HUES48 (cell line): ENCODE measurements around the gene ZBTB20.
"Not testable (repeated sequence)": the region's sequence is repeated elsewhere in the genome, so short reads cannot be mapped to it uniquely, and the experiment has no call there.

Experiments
- H3K27ac ChIP-seq: one replicate; pipeline ENCODE4 v1.7.0; 2013; ENCODE audit warnings: low read depth, low read length, inconsistent platforms
- H3K27me3 ChIP-seq: 2 replicates; pipeline ENCODE4 v1.6.1; 2013; ENCODE audit warnings: mild to moderate bottlenecking, low read length; ENCODE audit not compliant: control insufficient read depth, insufficient read depth
- H3K36me3 ChIP-seq: 2 replicates; pipeline ENCODE4 v1.6.1; 2013; ENCODE audit warnings: low read length; ENCODE audit not compliant: control insufficient read depth, insufficient read depth
- H3K4me1 ChIP-seq: 2 replicates; pipeline ENCODE4 v1.6.1; 2013; ENCODE audit warnings: mild to moderate bottlenecking, low read length; ENCODE audit not compliant: control insufficient read depth, insufficient read depth
- H3K4me3 ChIP-seq: 2 replicates; pipeline ENCODE4 v1.5.1; 2013; ENCODE audit warnings: mild to moderate bottlenecking, low read depth, low read length
- H3K9ac ChIP-seq: 2 replicates; pipeline ENCODE4 v1.6.1; 2013; ENCODE audit warnings: mild to moderate bottlenecking, low read depth, low read length, moderate library complexity
- H3K9me3 ChIP-seq: 2 replicates; pipeline ENCODE4 v1.6.1; 2013; ENCODE audit warnings: low read length; ENCODE audit not compliant: control insufficient read depth, insufficient read depth

The ZBTB20 gene

DNA sequence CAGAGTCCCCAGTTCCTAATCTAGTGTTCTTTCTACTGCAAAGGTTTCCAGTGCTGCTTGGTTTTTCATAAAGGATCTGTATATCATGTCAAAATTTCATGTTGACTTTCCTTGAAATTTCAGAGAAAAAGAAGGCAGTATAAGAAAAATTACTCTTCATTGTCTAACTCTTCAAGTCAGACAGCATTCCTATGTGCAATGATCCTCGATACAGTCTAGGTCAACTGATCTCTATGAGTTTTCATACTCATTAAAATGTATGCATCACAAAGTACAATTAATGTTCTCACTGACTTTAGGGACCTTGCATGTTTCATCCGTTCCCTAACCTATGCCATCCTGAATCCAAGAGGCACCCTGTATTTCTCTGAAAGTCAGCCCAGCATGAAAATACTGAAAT is 317.3 kb downstream of the ZBTB20 start:
- no peaks in the 10 kb centered on the region for H3K27me3 ChIP-seq
- H3K4me3 ChIP-seq, result no peak overlapping the region
- no peak overlapping the region for H3K27ac ChIP-seq
- no peak overlapping the region for H3K9ac ChIP-seq
- no peaks in the 10 kb centered on the region for H3K36me3 ChIP-seq
- H3K4me1 ChIP-seq, result no peaks in the 10 kb centered on the region
- no peaks in the 10 kb centered on the region for H3K9me3 ChIP-seq

DNA sequence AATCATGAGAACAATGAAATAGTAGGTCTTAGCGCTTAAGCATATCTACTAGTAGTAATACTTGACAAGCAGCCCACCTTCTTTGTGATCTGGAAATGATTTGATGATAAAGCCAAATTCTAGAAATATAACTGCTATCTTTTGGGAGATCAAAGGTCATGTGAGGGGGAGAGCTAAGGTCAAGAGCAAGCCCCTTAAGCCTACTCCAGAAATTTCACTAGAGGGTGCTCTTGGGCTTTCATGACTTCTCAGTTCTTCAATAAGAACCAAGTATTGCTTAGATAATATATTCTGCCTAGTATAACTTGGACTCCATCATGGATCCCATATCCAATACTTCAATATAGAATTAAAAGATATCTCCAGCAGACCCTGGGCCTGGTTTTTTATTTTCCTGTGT is 319.6 kb downstream of the ZBTB20 start:
- H3K9me3 ChIP-seq, result no peaks in the 10 kb centered on the region
- no peak overlapping the region for H3K27ac ChIP-seq

DNA sequence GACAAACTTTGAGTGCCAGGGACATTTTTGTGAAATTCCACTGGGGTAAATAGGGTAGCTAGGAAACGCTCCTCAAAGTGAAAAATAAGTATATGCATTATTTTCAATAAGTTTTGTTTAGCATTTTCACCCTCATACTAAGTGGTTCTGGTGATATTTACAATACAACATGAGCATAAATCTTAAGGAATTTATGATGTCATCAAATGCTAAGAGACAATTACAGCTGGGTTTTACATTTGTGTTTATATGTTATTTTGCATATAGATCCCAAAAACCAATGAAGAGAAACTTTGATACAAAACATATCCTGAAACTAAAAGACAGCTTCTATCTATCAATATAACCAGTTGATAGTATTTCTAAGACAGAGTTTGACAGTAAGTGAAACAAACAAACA is 323.1 kb downstream of the ZBTB20 start:
- no peaks in the 10 kb centered on the region for H3K9me3 ChIP-seq
- H3K4me1 ChIP-seq, result no peaks in the 10 kb centered on the region
- H3K27me3 ChIP-seq, result no peaks in the 10 kb centered on the region
- no peak overlapping the region for H3K27ac ChIP-seq
- no peak overlapping the region for H3K4me3 ChIP-seq
- no peak overlapping the region for H3K9ac ChIP-seq
- no peaks in the 10 kb centered on the region for H3K36me3 ChIP-seq

More for the DNA sequence above, 319.6 kb downstream of the ZBTB20 start:
- Histone ChIP-seq H3K4me1 (no peaks in the 10 kb centered on the region), H3K27me3 (no peaks in the 10 kb centered on the region), H3K36me3 (no peaks in the 10 kb centered on the region), H3K4me3 (no peak overlapping the region), H3K9ac (no peak overlapping the region)

DNA sequence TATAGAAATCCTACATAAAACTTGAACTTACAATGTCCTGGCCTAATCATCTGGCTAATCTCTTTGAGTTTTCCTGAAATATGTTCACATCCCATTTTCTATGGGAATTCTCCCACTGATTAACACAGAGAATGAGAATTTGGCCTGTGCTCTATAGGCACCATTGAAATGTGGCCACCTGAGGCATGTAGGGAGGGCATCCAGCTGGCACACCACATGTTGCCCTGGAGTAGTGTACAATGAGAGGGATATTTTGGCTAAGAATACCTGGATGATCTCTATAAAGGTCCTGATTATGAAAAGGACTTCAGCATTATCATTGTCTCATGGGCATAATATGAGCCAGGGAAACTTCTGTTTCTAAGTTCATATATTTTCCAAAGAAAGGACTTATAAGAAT is 324.0 kb downstream of the ZBTB20 start:
- no peaks in the 10 kb centered on the region for H3K36me3 ChIP-seq
- H3K27ac ChIP-seq, result no peak overlapping the region
- H3K4me3 ChIP-seq, result no peak overlapping the region
- no peaks in the 10 kb centered on the region for H3K9me3 ChIP-seq
- H3K4me1 ChIP-seq, result no peaks in the 10 kb centered on the region
- no peak overlapping the region for H3K9ac ChIP-seq
- H3K27me3 ChIP-seq, result no peaks in the 10 kb centered on the region

DNA sequence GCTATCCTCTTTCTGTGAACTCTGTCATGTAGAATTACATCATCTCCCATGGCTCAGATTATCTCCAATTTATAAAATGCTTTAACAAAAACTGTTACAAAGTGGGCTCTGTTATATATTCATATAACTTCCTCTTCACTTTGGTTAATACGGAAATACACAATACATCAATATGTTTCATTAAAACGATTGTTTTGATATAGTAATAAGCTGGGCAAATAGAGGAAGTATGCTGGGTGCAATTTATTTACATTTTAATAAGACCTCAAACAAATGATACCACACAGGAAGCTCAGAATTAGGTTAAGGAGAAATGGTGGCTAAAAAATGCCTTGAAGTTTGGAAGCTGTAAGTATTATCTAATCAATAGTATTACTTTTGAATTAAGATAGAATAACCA is 331.0 kb downstream of the ZBTB20 start:
- H3K4me3 ChIP-seq, result no peak overlapping the region
- H3K9me3 ChIP-seq, result no peaks in the 10 kb centered on the region
- H3K27ac ChIP-seq, result no peak overlapping the region
- no peaks in the 10 kb centered on the region for H3K36me3 ChIP-seq
- no peaks in the 10 kb centered on the region for H3K4me1 ChIP-seq
- H3K27me3 ChIP-seq, result no peaks in the 10 kb centered on the region
- no peak overlapping the region for H3K9ac ChIP-seq

DNA sequence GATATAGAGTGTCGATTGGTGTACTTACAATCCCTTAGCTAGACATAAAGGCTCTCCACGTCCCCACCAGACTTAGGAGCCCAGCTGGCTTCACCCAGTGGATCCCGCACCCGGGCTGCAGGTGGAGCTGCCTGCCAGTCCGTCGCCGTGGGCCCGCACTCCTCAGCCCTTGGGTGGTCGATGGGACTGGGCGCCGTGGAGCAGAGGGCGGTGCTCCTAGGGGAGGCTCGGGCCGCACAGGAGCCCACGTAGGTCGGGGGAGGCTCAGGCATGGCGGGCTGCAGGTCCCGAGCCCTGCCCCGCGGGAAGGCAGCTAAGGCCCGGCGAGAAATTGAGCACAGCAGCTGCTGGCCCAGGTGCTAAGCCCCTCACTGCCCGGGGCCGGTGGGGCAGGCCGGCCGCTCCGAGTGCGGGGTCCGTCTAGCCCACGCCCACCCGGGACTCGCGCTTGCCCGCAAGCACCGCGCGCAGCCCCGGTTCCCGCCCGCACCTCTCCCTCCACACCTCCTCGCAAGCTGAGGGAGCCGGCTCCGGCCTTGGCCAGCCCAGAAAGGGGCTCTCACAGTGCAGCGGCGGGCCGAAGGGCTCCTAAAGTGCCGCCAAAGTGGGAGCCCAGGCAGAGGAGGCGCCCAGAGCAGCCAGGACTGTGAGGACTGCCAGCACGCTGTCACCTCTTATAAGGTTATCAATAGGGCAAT is 334.4 kb downstream of the ZBTB20 start:
- not testable (repeated sequence) for H3K4me1 ChIP-seq, H3K4me3 ChIP-seq, H3K27me3 ChIP-seq, H3K9ac ChIP-seq, H3K27ac ChIP-seq, H3K36me3 ChIP-seq, H3K9me3 ChIP-seq

DNA sequence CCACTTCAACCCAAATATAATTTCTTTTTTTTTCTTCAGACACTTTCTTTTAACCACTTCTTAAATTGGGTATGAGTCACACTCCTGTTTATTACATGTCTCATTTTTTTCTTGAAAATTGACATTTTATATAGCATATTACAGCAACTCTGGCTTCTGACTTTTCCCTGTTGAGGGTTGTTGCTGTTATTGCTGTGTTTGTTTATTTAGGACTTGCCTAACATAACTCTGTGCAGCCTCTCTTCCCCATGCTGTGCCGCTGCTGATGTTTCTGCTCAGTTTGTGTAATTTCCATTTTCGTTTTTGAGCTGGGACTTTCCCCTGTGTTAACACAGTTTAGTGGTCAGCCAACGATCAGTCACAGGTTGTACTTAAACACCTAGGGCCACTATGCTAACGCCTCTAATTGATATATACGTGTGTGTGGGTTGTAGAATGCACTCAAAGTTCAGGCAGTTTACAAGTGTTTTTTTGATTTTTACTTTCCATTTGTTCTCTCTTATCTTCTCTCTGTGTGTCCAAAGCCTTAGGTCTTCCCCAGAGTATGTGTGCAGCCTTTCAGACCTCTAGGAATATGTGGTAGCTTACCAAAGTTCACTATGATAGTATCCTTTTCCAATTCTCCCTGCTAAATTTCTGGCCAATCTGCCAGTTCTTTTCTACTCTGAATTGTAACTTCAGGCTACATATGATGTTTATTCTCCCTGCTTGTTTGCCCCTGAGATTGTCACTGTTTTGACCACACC is 337.2 kb downstream of the ZBTB20 start:
- no peaks in the 10 kb centered on the region for H3K9me3 ChIP-seq
- H3K9ac ChIP-seq, result no peak overlapping the region
- no peaks in the 10 kb centered on the region for H3K36me3 ChIP-seq
- no peak overlapping the region for H3K27ac ChIP-seq
- H3K4me1 ChIP-seq, result no peaks in the 10 kb centered on the region
- H3K4me3 ChIP-seq, result no peak overlapping the region
- no peaks in the 10 kb centered on the region for H3K27me3 ChIP-seq

DNA sequence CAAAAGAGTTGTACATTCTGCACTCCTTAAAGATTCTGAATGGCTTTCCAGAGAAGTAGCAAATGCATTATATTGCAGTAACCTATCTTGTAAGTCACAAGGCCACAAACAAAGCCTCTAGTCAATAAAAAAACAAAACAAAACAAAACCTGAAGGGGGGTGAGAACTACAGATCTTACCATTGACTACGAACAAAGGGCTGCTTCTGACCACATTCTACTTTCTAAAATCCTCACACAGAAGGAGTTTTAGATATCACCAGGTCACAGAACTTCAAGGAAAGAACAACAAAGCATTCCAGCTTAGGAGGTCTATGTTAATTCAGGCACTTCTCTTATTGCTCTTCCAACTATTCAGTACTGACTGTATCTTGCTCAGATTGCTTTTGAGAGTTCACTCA is 343.0 kb downstream of the ZBTB20 start:
- Histone ChIP-seq H3K9ac (no peak overlapping the region), H3K4me1 (peaks cover 9% of the 10 kb centered on the region; the same call in 1 of the 2 replicates), H3K4me3 (no peak overlapping the region), H3K27ac (peak overlapping the region; percentile 49), H3K9me3 (no peaks in the 10 kb centered on the region), H3K36me3 (no peaks in the 10 kb centered on the region), H3K27me3 (no peaks in the 10 kb centered on the region)

DNA sequence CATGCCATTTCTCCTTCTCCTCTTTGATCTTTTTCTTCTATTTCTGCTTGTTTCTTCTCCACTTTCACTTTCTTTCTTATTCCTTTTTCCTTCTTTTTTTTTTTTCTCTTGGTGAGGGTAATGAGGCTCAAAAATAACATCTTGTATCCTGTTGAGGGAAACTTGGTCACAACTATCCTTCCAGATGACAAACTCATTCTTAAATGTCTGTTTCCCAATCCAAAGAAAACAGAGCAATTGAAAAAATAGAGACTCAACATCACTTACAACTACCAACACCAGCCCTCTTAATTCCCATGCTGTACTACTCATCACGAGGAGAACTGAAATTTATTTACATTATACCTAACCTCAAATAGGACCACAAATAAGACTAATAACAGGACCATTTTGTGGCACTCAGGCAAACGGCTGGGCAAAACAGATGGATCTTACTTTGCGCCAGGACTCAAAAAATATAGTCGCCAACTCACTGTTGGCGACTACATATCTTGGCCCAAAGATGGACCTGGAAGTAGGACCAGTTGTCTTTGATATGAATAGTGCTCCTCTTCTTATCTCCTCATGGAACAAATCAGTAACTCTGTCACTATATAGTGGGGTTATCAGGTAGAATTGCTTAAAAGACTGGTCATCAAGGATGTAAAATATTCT is 343.9 kb downstream of the ZBTB20 start:
- no peak overlapping the region for H3K9ac ChIP-seq
- H3K4me1 ChIP-seq, result peaks cover 9% of the 10 kb centered on the region; the same call in 1 of the 2 replicates
- H3K9me3 ChIP-seq, result no peaks in the 10 kb centered on the region
- no peak overlapping the region for H3K4me3 ChIP-seq
- H3K27me3 ChIP-seq, result no peaks in the 10 kb centered on the region
- H3K36me3 ChIP-seq, result no peaks in the 10 kb centered on the region
- H3K27ac ChIP-seq, result no peak overlapping the region

DNA sequence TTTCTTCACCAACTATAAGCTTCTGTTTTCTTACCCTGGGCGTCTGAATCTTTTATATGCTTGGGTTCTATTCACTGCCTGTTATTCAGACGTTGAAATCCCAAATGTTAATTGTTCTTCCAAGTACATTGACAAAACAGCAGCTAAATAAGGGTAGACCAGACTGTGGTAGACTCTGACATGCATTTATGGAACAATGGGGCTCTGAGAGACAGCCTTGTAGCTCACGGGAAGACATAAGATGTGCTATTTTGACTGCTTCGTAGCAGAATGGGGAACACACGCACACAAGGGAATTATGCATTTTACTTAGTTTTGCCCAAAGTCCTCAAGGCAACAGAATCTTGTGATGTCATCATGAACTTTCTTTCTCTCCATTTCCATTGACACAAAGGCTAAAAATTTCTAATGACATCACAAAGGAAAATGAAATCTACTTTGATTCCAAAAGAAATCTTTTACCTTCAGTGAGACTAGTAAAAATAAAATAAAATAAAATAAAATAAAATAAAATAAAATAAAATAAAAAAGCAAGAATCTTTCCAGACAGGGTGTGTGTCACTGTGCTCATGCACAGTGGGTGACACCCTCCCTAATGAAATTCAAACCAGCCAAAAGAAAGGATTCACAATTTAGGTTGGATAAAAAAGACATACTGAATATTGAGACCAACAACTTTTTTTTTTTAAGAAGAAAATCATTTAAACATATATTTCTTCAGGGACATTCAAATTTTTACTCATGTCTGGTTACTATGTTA is 346.6 kb downstream of the ZBTB20 start:
- no peak overlapping the region for H3K27ac ChIP-seq
- no peak overlapping the region for H3K4me3 ChIP-seq
- H3K27me3 ChIP-seq, result no peaks in the 10 kb centered on the region
- no peak overlapping the region for H3K9ac ChIP-seq
- H3K9me3 ChIP-seq, result no peaks in the 10 kb centered on the region
- peaks cover 12% of the 10 kb centered on the region for H3K4me1 ChIP-seq
- no peaks in the 10 kb centered on the region for H3K36me3 ChIP-seq
